ENCODE measurements around the gene ZNF273. TPM values are rescaled to one million over a fixed set of nuclear protein-coding genes. Genes with fewer than 3 reads are reported as not detected.

ZNF273 gene
- polyA plus RNA-seq, 1 donor = 6.9 TPM

DNA sequence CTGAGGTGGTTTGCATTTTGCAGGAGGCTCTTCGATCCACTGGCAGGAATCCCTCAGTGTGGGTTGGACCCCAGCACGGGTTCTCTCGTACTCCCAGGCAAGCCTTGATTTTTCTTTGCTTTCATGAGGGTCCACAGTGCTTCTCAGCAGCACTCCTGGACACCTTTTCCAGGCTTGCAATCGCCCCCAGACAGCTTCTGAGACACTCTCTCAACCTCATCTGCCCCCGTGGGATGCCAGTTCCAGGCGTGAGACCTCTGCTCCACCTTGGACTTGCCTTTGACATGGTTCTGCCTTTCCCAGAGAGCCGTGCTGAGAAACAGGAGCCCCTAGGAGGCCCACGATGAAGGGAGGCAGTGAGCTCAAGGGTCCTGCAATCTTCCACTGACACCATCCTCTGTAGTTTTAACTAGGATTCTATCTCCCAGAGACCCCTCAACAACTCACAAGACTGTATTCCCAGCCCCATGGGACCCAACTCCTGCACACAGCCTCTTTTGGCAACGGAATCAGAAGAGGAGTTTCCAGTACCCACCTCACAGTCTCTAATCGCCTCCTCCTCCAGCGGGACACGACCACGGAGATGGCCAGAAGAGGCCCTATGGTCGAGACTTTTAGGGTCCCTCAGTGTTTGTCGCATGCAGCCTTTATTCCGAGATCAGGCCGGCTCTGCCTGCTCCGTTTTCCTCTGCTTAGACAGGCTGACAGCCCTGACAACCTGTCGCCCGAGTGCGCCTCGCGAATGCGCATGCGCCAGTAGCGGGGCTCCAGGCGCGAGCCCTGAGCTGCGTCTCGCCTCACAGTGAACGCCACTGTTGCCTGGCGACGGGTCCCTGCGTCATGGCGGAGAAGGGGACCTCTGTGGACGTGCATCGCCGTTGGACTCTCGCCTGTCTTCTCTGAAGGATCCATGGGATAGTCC lies 26.0 kb upstream of the ZNF273 start:
- Histone ChIP-seq H3K27me3 (ENCODE audit: control insufficient read depth, insufficient read depth, low read length) (peaks cover 9% of the 10 kb centered on the region), H3K9me3 (ENCODE audit: control insufficient read depth, low read depth, low read length) (peaks cover 19% of the 10 kb centered on the region), H3K4me1 (ENCODE audit: control insufficient read depth, insufficient read depth, low read length) (no peaks in the 10 kb centered on the region), H3K27ac (ENCODE audit: low read length) (no peak overlapping the region), H3K36me3 (ENCODE audit: control insufficient read depth, insufficient read depth, low read length) (no peaks in the 10 kb centered on the region), H3K4me3 (ENCODE audit: low read length) (no peak overlapping the region)
- no CpG with 5 or more reads among the region's 39 CpGs for WGBS (ENCODE audit: insufficient coverage, low lambda C conversion rate)
- peak in 1 of 2 donors; percentile 42 for DNase-seq

GRCh38 chr7:64877714-64878610 lies 25.1 kb upstream of the ZNF273 start:
- WGBS (ENCODE audit: insufficient coverage, low lambda C conversion rate) = no CpG with 5 or more reads among the region's 34 CpGs
- peaks cover 18% of the 10 kb centered on the region for H3K27me3 ChIP-seq (ENCODE audit: control insufficient read depth, insufficient read depth, low read length)
- no peaks in the 10 kb centered on the region for H3K36me3 ChIP-seq (ENCODE audit: control insufficient read depth, insufficient read depth, low read length)
- H3K27ac ChIP-seq (ENCODE audit: low read length) = no peak overlapping the region
- H3K9me3 ChIP-seq (ENCODE audit: control insufficient read depth, low read depth, low read length) = peaks cover 22% of the 10 kb centered on the region
- H3K4me1 ChIP-seq (ENCODE audit: control insufficient read depth, insufficient read depth, low read length) = no peaks in the 10 kb centered on the region
- no peak for DNase-seq
- no peak overlapping the region for H3K4me3 ChIP-seq (ENCODE audit: low read length)

- H3K4me3 ChIP-seq (ENCODE audit: low read length) = no peak overlapping the region
- WGBS (ENCODE audit: insufficient coverage, low lambda C conversion rate) = no CpG with 5 or more reads among the region's 5 CpGs
- no peaks in the 10 kb centered on the region for H3K4me1 ChIP-seq (ENCODE audit: control insufficient read depth, insufficient read depth, low read length)
- H3K27ac ChIP-seq (ENCODE audit: low read length) = no peak overlapping the region
- no peak for DNase-seq
- H3K27me3 ChIP-seq (ENCODE audit: control insufficient read depth, insufficient read depth, low read length) = peaks cover 25% of the 10 kb centered on the region
- H3K36me3 ChIP-seq (ENCODE audit: control insufficient read depth, insufficient read depth, low read length) = no peaks in the 10 kb centered on the region
- peaks cover 28% of the 10 kb centered on the region for H3K9me3 ChIP-seq (ENCODE audit: control insufficient read depth, low read depth, low read length)
These were observed 24.4 kb upstream of the ZNF273 start for GRCh38 chr7:64878684-64879083.

- no peak for DNase-seq
- Histone ChIP-seq H3K9me3 (ENCODE audit: control insufficient read depth, low read depth, low read length) (peaks cover 28% of the 10 kb centered on the region), H3K36me3 (ENCODE audit: control insufficient read depth, insufficient read depth, low read length) (no peaks in the 10 kb centered on the region), H3K27ac (ENCODE audit: low read length) (no peak overlapping the region), H3K4me3 (ENCODE audit: low read length) (no peak overlapping the region), H3K27me3 (ENCODE audit: control insufficient read depth, insufficient read depth, low read length) (peaks cover 29% of the 10 kb centered on the region), H3K4me1 (ENCODE audit: control insufficient read depth, insufficient read depth, low read length) (no peaks in the 10 kb centered on the region)
- WGBS (ENCODE audit: insufficient coverage, low lambda C conversion rate) = no CpG with 5 or more reads among the region's 9 CpGs
These were observed 23.9 kb upstream of the ZNF273 start for GRCh38 chr7:64879086-64879730.

DNA sequence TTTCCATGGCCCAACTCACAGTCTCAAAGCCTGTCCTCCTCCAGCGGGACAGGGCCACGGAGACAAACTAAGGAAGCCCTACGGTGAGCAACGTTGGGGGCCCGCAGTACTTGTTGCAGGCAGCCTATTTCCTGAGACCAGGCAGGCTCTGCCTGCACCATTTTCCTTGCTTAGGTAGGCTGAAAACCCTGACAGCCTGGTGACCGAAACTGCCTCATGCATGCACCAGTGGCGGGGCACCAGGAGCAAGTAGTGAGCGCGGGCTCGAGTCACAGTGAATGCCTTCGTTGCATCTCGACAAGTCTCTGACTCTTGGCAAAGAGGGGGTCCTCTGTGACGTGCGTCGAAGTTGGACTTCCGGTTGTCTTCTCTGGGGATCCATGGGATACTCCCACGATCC lies 23.3 kb upstream of the ZNF273 start:
- no peaks in the 10 kb centered on the region for H3K36me3 ChIP-seq (ENCODE audit: control insufficient read depth, insufficient read depth, low read length)
- no peaks in the 10 kb centered on the region for H3K4me1 ChIP-seq (ENCODE audit: control insufficient read depth, insufficient read depth, low read length)
- no CpG with 5 or more reads among the region's 17 CpGs for WGBS (ENCODE audit: insufficient coverage, low lambda C conversion rate)
- peaks cover 33% of the 10 kb centered on the region for H3K27me3 ChIP-seq (ENCODE audit: control insufficient read depth, insufficient read depth, low read length)
- H3K27ac ChIP-seq (ENCODE audit: low read length) = no peak overlapping the region
- DNase-seq = no peak
- H3K9me3 ChIP-seq (ENCODE audit: control insufficient read depth, low read depth, low read length) = peaks cover 27% of the 10 kb centered on the region
- no peak overlapping the region for H3K4me3 ChIP-seq (ENCODE audit: low read length)

DNA sequence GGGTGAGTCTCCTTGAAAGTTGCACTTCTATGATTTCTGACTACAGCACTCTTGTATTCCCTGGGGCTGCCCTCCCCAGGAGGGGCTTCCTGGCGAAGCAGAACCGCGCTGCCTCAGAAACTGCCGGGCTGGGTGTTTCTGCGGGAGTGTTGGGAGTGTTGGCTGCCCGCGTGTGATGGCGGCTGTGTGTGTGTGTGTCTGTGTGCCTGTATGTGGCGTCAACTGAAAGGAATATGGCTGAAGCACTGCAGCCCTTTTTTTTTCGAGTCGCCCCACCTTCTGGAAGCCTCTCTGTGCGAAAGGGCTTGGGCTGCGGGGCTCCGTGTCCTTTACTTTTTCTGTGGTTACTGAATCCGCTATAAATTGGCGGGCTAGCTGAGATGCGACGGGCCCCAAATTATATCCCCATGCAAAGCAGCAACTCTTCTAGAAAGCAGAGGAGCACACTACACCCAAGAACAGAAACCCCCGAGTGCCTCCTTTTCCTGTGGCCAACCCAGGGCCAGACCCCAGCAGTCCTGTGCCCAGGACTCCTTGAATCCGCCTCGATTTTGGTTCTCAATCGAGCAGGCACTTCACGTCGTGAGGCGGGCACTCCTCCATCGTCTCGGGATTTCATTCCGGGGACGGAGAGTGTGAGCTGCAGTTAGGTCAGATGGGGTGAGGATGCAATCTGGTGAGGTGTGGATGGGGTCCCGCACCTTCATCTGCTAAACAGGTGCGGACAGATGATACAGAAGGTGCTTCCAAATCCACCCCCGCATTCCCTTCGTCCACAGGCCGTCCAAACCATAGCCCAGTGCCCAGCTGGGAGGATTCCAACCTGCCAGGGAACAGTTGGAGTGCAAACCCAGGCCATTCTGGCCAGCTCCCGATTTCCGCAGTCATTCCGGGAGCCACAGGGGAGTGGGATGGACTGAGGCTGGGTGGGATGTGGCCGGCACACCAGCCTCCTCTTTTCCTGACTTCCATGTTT lies 22.5 kb upstream of the ZNF273 start:
- 100% methylated on average over 2 of the region's 38 CpGs for WGBS (ENCODE audit: insufficient coverage, low lambda C conversion rate)
- Histone ChIP-seq H3K4me1 (ENCODE audit: control insufficient read depth, insufficient read depth, low read length) (no peaks in the 10 kb centered on the region), H3K27ac (ENCODE audit: low read length) (no peak overlapping the region), H3K4me3 (ENCODE audit: low read length) (no peak overlapping the region), H3K9me3 (ENCODE audit: control insufficient read depth, low read depth, low read length) (peaks cover 24% of the 10 kb centered on the region), H3K27me3 (ENCODE audit: control insufficient read depth, insufficient read depth, low read length) (peaks cover 40% of the 10 kb centered on the region), H3K36me3 (ENCODE audit: control insufficient read depth, insufficient read depth, low read length) (no peaks in the 10 kb centered on the region)
- no peak for DNase-seq

GRCh38 chr7:64881461-64882287 lies 21.4 kb upstream of the ZNF273 start:
- no CpG with 5 or more reads among the region's 26 CpGs for WGBS (ENCODE audit: insufficient coverage, low lambda C conversion rate)
- Histone ChIP-seq H3K4me3 (ENCODE audit: low read length) (no peak overlapping the region), H3K27me3 (ENCODE audit: control insufficient read depth, insufficient read depth, low read length) (peaks cover 50% of the 10 kb centered on the region), H3K36me3 (ENCODE audit: control insufficient read depth, insufficient read depth, low read length) (no peaks in the 10 kb centered on the region), H3K27ac (ENCODE audit: low read length) (no peak overlapping the region), H3K4me1 (ENCODE audit: control insufficient read depth, insufficient read depth, low read length) (no peaks in the 10 kb centered on the region), H3K9me3 (ENCODE audit: control insufficient read depth, low read depth, low read length) (peaks cover 24% of the 10 kb centered on the region)
- DNase-seq = no peak

DNA sequence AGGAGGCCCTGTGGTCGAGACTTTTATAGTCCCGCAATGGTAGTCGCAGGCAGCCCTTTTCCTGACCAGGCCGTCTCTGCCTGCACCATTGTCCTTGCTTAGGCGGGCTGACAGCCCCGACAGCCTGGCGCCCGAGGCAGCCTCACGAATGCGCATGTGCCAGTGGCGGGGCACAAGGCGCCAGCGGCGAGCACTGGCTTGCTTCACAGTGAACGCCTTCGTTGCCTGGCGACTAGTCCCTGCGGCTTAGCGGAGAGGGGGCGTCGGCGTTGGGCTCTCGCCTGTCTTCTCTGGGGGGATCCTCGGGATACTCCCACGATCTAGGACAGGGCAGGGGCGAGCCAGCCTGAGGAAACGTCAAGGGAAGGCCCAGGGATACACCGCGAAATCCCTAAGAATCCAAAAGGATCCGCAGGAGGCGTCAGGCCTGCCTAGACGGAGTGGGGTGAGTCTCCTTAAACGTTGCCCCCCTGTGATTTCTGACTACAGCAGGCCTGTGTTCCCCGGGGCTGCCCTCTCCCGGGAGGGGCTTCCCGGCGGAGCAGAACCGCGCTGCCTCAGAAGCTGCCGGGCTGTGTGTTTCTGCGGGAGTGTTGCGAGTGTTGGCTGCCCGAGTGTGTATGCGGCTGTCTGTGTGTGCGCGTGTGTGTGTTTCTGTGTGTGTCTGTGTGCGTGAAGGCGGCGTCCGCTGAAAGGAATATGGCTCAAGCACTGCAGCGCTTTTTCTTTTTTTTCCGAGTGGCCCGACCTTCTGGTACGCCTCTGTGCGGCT lies 20.5 kb upstream of the ZNF273 start:
- no peaks in the 10 kb centered on the region for H3K36me3 ChIP-seq (ENCODE audit: control insufficient read depth, insufficient read depth, low read length)
- peaks cover 24% of the 10 kb centered on the region for H3K9me3 ChIP-seq (ENCODE audit: control insufficient read depth, low read depth, low read length)
- DNase-seq = peak in 1 of 2 donors; percentile 25
- peaks cover 58% of the 10 kb centered on the region for H3K27me3 ChIP-seq (ENCODE audit: control insufficient read depth, insufficient read depth, low read length)
- H3K4me3 ChIP-seq (ENCODE audit: low read length) = no peak overlapping the region
- WGBS (ENCODE audit: insufficient coverage, low lambda C conversion rate) = no CpG with 5 or more reads among the region's 55 CpGs
- H3K27ac ChIP-seq (ENCODE audit: low read length) = no peak overlapping the region
- H3K4me1 ChIP-seq (ENCODE audit: control insufficient read depth, insufficient read depth, low read length) = no peaks in the 10 kb centered on the region

Measured in large intestine (tissue), 3 donors.